A204.1 (cell line): Measurements from ENCODE around the gene SLC25A12.
"Not testable (repeated sequence)": the region's sequence is repeated elsewhere in the genome, so short reads cannot be mapped to it uniquely, and the experiment has no call there.

Experiments used
- FAIRE-seq: peaks from 2 replicates; lab custom pipeline; 2012; peaks lifted over from hg19 to GRCh38; lab: Jason Lieb, UNC

Gene SLC25A12

DNA sequence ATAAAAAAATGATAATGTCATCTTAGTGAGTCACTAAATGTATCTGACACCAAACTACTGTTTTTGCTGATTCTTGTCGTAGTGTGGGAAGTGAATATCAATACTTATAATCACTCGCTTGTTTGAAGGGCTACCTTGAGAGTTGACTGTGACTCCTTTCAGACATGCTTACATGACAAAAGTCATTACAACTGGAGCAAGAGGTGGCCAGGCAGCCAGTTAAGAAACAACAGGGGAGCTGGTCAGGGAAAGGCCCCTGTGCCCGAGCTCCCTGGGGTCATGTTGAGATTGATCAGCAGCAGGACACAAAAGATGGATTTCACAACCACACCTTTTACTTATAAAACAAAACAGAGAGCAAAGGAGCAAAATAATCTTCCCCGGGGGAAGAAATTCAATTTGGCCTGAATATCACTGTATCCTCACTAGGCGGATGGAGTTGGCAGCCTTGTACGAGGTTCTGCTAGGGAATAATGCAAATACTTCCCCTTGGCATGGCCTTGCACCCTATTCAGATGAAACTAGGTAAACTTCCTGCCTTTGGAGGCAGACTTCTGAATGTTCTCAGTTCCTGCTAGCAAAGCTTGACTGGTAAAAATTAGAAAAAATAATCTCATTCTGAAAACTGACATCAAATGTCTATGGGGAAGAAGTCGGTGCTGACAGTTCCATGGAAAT is 105.6 kb downstream of the SLC25A12 start:
- no peak for FAIRE-seq

DNA sequence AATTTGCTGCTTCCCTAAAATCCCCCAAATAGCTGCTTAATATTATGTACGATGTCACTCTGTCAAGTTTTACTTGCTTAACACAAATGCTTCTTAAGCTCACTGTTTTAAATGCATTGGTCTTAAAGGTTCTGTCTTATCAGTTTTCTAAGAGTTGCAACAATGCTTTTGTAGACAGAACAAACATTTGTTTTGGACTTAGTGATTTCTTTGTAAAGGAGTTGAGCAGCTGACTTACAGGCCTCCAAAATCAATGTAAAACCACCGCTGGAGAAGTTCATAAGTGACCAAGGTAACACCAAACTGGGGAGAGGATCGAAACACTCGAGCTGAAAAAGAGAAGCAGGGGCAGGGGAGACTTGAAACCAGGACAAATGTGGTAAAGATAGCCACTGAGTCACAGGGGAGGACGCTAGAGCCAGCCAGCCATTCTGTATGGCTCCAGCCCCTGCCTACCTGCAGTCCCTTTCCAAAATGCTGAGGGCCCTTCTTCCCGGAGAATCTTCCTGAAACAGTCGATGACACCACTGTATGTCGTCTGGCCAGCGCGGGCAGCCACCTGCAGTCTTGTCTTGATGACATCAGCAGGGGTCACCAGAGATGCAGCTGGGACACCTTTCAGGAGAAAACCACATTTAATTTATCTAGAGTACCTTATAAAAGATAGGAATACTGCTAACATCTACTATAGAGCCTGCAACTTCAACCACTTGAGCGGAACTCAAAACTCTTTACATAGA is 106.5 kb downstream of the SLC25A12 start:
- no peak for FAIRE-seq

DNA sequence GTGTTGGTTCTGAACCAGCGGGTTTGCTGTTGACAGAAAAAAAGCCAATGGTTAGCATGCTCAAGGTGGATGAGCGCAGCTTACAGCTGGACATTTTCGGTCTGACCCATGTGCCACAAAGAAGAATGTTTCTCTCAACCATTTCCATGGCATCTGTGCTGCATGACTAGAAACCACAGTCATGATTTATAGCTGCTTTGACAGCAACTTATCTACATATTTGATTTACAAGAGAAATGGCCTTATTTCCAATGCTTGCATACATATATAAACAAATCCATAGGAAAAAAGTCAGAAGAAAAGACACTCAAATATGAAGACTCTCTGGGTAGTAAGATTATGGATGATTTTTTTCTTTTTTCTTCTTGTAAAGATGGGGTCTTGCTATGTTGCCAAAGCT is 108.6 kb downstream of the SLC25A12 start:
- no peak for FAIRE-seq

DNA sequence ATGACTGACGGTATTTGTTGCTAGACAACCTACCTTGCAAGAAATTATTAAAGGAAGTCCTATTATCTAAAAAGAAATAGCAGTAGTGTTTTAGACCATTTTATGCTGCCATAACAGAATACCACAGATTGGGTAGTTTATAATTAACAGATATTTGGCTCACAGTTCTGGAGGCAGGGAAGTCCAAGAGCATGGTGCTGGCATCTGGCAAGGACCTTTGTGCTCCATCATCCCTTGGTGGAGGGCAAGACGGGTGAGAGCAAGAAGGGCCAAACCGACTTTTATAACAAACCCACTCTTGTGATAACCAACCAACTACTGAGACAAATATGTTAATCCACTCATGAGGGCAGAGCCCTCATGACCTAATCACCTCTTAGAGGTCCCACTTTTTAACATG is 115.5 kb downstream of the SLC25A12 start:
- no peak for FAIRE-seq

DNA sequence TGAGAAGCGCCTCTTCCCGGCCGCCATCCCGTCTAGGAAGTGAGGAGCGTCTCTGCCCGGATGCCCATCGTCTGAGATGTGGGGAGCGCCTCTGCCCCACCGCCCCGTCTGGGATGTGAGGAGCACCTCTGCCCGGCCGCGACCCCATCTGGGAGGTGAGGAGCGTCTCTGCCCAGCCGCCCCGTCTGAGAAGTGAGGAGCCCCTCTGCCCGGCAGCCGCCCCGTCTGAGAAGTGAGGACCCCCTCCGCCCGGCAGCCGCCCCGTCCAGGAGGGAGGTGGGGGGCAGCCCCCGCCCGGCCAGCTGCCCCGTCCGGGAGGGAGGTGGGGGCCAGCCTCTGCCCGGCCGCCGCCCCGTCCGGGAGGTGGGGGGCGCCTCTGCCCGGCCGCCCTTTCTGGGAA is 119.5 kb downstream of the SLC25A12 start:
- FAIRE-seq = not testable (repeated sequence)

DNA sequence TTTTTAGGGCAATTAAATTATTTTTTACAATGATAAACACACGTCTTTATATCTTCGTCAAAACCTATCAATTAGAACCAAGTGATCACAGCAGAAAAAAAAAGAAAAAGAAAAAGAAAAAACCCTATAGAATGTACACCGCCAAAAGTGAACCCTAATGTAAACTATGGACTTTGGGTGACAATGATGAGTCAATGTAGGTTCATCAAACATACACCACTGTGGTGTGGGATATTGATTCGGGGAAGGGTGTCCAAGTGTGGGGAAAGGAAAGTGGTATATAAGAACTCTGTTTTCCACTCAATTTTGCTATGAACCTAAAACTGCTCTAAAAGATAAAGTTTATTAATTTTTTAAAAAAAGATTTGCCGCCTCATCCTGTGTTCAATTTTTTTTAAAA is 121.7 kb downstream of the SLC25A12 start:
- no peak for FAIRE-seq

DNA sequence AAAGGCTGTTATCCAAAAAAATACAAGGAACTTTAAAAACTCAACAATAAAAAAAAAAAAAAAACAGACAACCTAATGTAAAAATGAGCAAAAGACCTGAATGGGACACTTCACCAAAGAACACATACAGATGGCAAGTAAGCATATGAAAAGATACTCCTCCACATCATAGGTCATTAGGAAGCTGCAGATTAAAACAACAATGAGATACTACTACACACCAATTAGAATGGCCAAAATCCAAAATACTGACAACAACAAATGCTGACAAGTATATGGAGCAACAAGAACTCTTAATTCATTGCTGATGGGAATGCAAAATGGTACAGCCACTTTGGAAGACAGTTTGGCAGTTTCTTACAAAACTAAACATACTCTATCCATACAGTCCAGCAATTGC is 122.6 kb downstream of the SLC25A12 start:
- FAIRE-seq = no peak

DNA sequence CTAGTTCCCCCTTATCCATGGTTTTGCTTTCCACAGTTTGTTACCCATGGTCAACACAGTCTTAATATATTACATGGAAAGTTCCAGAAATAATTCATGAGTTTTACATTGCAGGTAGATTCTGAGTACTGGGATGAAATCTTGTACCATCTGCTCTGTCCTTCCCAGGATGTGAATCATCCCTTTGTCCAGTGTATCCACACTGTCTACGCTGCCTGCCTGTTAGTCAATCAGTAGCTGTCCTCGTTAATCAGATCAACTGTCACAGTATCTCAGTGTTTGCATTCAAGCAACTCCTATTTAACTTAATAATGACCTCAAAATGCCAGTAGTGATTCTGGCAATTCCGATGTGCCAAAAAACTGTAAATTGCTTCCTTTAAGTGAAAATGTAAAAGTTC is 130.4 kb downstream of the SLC25A12 start:
- FAIRE-seq = no peak

DNA sequence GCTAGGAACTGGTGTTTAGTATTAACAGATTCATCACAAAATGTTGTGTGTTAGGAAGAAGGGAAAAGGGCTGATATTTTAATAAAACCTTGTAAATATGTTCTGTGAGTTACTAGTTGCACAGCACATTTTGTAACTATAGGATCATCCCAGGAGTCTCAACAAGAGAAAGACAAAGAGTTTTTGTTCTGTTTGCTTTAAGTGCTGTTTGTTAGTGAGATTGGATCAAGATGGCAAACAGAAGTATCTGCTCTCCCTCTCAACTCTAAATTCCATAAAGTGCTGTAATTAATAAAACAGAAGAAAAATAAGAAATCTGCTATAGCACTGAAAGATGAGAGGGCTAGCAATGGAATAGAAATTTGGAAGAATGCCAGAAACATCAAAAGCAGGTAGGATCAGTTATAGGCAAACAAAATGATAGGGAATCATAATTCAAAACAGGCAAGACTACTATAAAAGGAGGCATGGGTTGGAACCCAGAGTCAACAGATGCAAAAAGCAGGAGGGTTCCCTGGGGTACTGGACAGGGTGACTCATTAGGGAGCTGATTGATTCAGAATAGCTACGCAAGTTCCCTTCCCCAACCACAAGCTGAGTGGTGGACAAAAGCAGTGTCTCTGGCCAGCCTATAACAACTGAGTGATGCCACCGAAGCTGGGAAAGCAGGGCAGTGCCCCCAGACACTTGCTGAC is 131.0 kb downstream of the SLC25A12 start:
- no peak for FAIRE-seq

DNA sequence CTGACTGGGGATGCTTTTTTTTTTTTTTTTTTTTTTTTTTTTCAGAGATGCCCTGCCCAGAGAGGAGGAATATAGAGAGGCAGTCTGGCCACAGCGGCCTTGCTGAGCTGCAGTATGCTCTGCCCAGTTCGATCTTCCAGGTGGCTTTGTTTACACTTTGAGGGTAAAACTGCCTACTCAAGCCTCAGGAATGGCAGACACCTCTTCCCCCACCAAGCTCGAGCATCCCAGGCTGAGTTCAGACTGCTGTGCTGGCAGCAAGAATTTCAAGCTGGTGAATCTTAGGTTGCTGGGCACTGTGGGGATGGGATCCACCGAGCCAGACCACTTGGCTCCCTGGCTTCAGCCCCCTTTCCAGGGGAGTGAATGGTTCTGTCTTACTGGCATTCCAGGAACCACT is 132.9 kb downstream of the SLC25A12 start:
- not testable (repeated sequence) for FAIRE-seq

DNA sequence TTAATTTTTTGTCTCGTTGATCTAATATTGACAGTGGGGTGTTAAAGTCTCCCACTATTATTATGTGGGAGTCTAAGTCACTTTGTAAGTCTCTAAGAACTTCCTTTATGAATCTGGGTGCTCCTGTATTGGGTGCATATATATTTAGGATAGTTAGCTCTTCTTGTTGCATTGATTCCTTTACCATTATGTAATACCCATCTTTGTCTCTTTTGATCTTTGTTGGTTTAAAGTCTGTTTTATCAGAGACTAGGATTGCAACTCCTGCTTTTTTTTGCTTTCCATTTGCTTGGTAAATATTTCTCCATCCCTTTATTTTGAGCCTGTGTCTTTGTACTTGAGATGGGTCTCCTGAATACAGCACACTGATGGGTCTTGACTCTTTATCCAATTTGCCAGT is 135.3 kb downstream of the SLC25A12 start:
- not testable (repeated sequence) for FAIRE-seq

DNA sequence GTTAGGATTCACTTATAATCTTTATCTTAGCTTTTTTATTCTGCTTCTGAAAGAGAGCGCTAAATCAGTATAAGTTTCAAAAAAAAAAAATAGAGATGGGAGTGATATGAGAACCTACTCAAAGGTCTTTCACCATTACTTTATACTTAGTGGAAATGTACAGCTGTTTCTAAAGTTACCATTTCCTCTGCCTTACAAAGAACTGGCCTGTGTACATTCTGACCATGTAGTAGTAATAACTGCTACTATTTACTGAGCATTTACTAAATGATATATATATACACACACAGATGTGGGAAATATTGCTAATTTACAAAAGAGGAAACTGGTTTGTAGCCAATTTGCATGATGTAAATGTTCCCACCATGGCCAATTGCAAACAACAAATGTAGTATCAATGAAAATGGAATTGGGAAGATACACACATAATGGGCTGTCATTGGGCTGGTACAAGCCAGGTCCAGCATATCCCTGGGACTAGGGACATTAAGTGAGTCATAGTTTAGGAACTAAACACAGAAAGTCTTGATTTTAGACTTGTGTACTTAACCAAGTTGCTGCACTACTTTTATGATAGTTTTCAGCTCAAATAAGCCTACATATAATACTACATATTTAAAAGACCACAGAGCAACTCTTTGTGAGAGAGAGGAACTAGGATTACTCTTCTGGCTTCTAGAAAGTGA is 139.6 kb downstream of the SLC25A12 start:
- FAIRE-seq = no peak

DNA sequence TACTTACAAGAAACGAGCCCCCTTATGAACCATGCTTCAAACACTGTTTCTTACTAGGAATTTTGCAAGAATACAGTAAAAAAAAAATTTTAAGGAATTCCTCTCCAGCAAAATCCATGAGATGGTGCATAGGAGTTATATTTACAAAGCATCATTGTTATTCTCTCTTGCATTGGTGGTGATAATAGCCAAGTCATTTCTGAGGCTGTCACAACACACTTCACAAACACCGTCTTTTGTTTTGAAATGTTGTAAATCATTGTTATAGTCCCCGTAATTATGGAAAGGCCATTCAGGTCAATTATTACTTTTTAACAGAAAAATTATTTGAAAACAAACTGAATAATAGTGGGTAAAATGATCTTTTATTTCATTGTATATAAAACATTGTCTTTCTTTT is 146.7 kb downstream of the SLC25A12 start:
- FAIRE-seq = no peak

DNA sequence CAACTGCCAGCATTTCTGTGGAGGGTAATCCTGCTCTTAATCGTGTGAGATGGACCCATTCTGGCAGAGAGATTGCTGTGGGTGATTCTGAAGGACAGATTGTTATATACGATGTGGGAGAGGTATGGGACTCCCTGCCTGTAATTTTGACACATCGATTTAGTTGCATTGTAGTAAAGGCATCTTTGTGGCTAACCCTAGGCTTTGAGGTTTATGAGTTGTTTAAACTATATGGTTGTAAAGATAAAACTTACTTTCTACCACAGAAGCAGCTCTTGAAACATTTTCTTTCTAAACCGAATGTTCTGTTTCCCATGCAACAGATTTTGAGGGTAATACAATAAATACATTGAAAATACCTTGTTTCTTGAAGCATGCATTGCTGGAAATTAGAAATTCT is 148.2 kb downstream of the SLC25A12 start:
- no peak for FAIRE-seq

DNA sequence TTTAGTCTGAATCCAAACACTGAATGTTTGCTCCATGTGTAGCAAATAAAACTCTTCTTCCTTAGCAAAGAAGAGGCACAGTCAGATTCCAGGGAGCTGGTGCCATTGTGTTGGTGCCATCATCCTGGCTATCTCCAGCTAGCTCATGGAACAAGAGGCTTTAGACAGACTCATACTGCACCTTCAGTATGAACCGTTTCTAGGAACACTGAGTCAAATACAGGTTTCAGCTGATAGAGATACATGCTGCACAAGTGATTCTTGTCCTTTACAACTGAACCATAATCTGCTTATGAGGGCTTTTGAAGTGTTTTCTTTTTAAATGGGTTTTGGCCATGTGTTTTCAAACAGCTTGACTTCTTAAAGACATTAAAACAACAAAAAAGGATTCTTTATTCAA is 148.9 kb downstream of the SLC25A12 start:
- FAIRE-seq = no peak

DNA sequence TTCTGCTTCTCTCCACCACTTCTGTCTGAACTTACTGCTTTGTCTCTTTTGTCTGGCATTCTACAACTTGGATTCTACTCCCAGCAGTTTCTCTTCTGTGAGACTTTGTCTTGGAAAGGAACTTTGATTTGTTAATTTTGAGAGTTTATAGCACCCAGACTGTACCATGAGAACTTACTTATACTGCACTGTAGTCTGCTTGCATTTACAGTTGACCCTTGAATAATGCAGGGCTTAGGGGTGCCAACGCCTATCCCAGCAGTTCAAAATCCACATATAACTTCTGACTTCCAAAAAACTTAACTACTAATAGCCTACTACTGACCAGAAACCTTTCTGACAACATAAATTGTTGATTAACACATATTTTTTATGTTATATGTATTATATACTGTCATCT is 151.3 kb downstream of the SLC25A12 start:
- no peak for FAIRE-seq

DNA sequence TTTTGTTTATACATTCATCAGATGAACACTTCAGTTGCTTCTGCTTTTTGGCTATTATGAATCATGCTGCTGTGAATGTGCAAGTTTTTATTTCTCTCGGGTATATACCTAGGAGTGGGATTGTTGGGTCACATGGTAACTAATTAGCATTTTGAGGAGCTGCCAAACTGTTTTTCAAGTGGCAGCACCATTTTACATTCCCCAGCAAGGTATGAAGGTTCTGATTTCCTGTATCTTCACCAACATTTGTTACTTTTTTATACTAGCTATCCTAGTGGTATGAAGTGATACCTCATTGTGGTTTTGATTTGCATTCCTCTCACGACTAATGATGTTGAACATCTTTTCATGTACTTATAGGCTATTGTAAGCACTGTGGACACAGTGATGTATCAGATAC is 152.9 kb downstream of the SLC25A12 start:
- no peak for FAIRE-seq

DNA sequence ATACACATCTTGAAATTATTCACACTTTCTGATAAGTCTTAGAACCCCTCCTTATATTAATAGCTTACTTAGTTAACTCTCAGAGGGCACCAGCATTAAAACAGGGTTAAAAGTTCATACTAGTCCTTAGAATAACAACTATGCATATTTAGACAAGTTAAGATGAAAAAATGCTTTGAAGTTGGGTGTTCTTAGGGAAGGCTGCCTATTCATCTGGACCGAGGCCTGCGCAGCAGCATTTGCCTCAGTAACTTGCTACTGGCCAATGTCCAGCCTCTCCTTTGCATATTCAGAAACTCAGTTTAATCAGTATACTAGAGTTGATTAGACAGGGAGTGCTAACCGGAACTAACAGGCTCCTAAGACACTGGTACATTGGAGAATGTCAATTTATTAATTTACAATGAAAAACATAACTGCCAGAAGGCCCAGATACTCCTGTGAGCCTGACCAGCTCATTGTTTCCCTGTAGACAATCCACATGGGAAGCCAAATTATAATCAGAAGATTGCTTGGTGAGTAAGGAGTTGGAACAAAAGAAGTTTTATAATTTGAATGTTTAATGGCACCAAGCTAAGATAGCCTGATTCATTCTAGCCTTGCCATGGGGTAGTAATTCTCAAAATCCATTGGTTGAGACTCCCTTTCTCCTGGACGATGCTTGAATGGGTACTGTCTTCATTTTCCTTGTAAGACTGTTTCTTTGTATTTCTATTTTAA is 157.9 kb downstream of the SLC25A12 start:
- no peak for FAIRE-seq
